Sigmoid colon (tissue), 3 donors: ENCODE measurements around the gene SLIT1.

Experiments used
- CTCF ChIP-seq, 4 experiments: fragments of 450-650 bp in 3 of 4; fragments of 200-600 bp in 1 of 4; IDR thresholded peaks; one replicate each; pipeline ENCODE4 v1.5.1; 2016 to 2019; ENCODE audit warnings: antibody characterized with exemption in 4 of 4, mild to moderate bottlenecking in 3 of 4, moderate library complexity in 2 of 4
- POLR2A ChIP-seq, 2 donors: fragments of 450-650 bp; IDR thresholded peaks; one replicate each; pipeline ENCODE4 v1.6.1; 2016; ENCODE audit warnings: antibody characterized with exemption in 2 of 2, mild to moderate bottlenecking in 2 of 2, moderate library complexity in 2 of 2

- TF ChIP-seq CTCF (IDR thresholded peaks at IDR 0.05) (no peak), POLR2A (IDR thresholded peaks at IDR 0.05) (no peak)
Measured at GRCh38 chr10:97129666-97130065, 56.1 kb downstream of the SLIT1 start.
